Right lobe of liver (tissue), 4 donors: ENCODE measurements around the gene CDK8.

ENCODE experiments used
- POLR2A ChIP-seq: fragments of 450-650 bp; IDR thresholded peaks from one replicate; pipeline ENCODE4 v1.6.1; 2017; ENCODE audit warnings: antibody characterized with exemption, mild to moderate bottlenecking
- TF ChIP-seq, protein P1 (sequence below), 4 donors: fragments of 200-600 bp in 3 of 4; fragments of 450-650 bp in 1 of 4; IDR thresholded peaks; one replicate each; pipeline versions ENCODE4 v1.5.1 to v1.8.0; 2016 to 2022; ENCODE audit warnings: antibody characterized with exemption in 4 of 4, mild to moderate bottlenecking in 2 of 4
- donor health status: DM: no; HTN: no; CAD: no.
- donor health status: DM: no; HTN: no; CAD: no.
- donor health status: DM: no; HTN: yes; CAD: no.

DNA sequence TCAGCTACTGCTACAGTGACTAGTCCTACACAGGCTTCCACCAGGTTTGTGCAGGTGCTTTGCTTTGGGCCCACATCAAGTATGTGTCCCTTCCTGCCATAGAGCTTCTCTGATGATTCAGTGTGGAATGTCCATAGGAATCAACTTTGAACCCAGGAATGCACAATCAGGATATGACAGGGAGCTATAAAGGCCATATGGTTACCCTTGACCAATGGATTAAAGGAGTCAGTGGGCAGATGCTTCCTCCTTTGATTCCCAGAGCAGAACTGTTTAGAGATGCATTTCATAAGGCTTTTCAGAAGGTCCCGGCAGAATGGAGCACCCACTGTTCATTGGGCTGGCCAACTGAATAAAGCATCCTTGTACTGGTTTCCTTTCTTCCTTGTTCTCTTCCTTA, 158.3 kb downstream of the CDK8 start:
- TF ChIP-seq, protein P1, sequence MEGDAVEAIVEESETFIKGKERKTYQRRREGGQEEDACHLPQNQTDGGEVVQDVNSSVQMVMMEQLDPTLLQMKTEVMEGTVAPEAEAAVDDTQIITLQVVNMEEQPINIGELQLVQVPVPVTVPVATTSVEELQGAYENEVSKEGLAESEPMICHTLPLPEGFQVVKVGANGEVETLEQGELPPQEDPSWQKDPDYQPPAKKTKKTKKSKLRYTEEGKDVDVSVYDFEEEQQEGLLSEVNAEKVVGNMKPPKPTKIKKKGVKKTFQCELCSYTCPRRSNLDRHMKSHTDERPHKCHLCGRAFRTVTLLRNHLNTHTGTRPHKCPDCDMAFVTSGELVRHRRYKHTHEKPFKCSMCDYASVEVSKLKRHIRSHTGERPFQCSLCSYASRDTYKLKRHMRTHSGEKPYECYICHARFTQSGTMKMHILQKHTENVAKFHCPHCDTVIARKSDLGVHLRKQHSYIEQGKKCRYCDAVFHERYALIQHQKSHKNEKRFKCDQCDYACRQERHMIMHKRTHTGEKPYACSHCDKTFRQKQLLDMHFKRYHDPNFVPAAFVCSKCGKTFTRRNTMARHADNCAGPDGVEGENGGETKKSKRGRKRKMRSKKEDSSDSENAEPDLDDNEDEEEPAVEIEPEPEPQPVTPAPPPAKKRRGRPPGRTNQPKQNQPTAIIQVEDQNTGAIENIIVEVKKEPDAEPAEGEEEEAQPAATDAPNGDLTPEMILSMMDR (IDR thresholded peaks at IDR 0.05) = no peak
- TF ChIP-seq POLR2A = no peak
